ENCODE data around the gene BMAL1.

The BMAL1 gene

DNA sequence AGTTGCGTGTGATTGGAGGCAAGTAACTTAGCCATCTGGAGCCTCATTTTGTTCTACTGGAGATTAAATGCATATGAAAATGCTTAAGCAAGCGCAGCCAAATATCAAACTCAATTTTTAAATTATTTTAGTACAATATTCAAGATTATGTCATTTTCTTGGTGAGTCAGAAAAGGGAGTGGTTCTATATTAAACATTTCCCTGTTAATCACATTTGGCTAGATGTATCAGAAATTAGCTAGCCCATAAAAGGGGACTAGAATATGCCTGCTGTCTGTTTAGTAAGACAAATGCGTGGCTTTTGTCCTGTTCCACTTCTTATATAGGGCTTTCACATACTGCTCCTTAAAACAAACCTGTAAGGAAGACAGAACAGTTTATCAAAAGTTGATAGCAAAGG, 35.0 kb upstream of the BMAL1 start:
- no peaks in the 10 kb centered on the region for H3K9me3 ChIP-seq (ENCODE audit: control insufficient read depth, insufficient read depth, low read length)
- no peaks in the 10 kb centered on the region for H3K36me3 ChIP-seq (ENCODE audit: control insufficient read depth, low read length)
- H3F3A ChIP-seq (ENCODE audit: control insufficient read depth, insufficient read depth) = no peaks in the 10 kb centered on the region
- no peaks in the 10 kb centered on the region for H3K79me2 ChIP-seq (ENCODE audit: control insufficient read depth, low read length)
- H3K4me1 ChIP-seq (ENCODE audit: control insufficient read depth, low read length) = no peaks in the 10 kb centered on the region
- no peaks in the 10 kb centered on the region for H3K27me3 ChIP-seq (ENCODE audit: control insufficient read depth, low read length)
- no peaks in the 10 kb centered on the region for H4K20me1 ChIP-seq (ENCODE audit: control insufficient read depth, insufficient read depth, low read depth, low read length)
- H3K9me2 ChIP-seq (replicated peaks; ENCODE audit: control insufficient read depth, low read length) = no peaks in the 10 kb centered on the region
- H3K4me2 ChIP-seq (ENCODE audit: low read length) = no peak overlapping the region
- no peak overlapping the region for H3K27ac ChIP-seq (ENCODE audit: low read depth, low read length)
- no peak for TF ChIP-seq EZH2phosphoT487 (IDR thresholded peaks at IDR 0.05; ENCODE audit: borderline replicate concordance, low read length)
- TF ChIP-seq, protein P1, sequence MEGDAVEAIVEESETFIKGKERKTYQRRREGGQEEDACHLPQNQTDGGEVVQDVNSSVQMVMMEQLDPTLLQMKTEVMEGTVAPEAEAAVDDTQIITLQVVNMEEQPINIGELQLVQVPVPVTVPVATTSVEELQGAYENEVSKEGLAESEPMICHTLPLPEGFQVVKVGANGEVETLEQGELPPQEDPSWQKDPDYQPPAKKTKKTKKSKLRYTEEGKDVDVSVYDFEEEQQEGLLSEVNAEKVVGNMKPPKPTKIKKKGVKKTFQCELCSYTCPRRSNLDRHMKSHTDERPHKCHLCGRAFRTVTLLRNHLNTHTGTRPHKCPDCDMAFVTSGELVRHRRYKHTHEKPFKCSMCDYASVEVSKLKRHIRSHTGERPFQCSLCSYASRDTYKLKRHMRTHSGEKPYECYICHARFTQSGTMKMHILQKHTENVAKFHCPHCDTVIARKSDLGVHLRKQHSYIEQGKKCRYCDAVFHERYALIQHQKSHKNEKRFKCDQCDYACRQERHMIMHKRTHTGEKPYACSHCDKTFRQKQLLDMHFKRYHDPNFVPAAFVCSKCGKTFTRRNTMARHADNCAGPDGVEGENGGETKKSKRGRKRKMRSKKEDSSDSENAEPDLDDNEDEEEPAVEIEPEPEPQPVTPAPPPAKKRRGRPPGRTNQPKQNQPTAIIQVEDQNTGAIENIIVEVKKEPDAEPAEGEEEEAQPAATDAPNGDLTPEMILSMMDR (IDR thresholded peaks at IDR 0.05; ENCODE audit: low read depth, low read length, poor library complexity, severe bottlenecking) = no peak
- H3K4me3 ChIP-seq (ENCODE audit: low read length) = no peak overlapping the region

DNA sequence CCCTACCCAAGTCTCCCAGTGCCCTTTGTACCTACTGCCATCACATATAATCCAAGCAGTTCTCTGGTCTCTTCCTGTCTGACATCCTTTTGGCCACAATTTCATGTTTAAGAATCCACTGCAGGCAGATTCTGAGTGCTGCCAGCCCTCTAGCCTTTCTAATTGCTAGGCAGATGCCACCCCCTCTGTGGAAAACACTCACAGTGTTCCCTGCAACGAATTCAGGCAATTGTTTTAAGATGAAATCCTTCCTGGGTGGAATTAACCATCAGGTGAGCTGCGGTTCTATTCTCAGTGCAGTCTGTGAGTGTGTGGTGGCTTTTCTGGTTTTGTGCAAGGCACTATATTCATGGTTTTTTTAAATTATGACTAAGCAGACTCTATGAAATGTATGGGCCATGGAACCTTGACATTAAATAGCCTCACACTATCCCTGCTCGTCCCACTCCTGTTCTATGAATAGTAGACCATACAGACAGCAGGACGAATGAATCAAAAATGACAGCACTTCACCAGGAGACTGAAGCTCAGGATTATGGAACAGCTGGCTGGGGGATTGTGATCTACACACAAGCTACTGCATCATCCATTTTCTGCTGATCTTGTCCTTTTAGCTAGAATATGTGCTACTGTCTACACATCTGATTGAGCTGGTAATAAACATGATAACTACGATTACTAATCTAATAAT, 29.8 kb upstream of the BMAL1 start:
- no peaks in the 10 kb centered on the region for H3K9me3 ChIP-seq (ENCODE audit: control insufficient read depth, insufficient read depth, low read length)
- no peak overlapping the region for H3K4me2 ChIP-seq (ENCODE audit: low read length)
- H3K9me2 ChIP-seq (replicated peaks; ENCODE audit: control insufficient read depth, low read length) = no peaks in the 10 kb centered on the region
- no peak overlapping the region for H3K27ac ChIP-seq (ENCODE audit: low read depth, low read length)
- H3K36me3 ChIP-seq (ENCODE audit: control insufficient read depth, low read length) = no peaks in the 10 kb centered on the region
- H3F3A ChIP-seq (ENCODE audit: control insufficient read depth, insufficient read depth) = no peaks in the 10 kb centered on the region
- TF ChIP-seq, protein P1 (IDR thresholded peaks at IDR 0.05; ENCODE audit: low read depth, low read length, poor library complexity, severe bottlenecking) = no peak
- no peak for TF ChIP-seq EZH2phosphoT487 (IDR thresholded peaks at IDR 0.05; ENCODE audit: borderline replicate concordance, low read length)
- no peak overlapping the region for H3K4me3 ChIP-seq (ENCODE audit: low read length)
- H3K79me2 ChIP-seq (ENCODE audit: control insufficient read depth, low read length) = no peaks in the 10 kb centered on the region
- no peaks in the 10 kb centered on the region for H4K20me1 ChIP-seq (ENCODE audit: control insufficient read depth, insufficient read depth, low read depth, low read length)
- H3K27me3 ChIP-seq (ENCODE audit: control insufficient read depth, low read length) = no peaks in the 10 kb centered on the region
- H3K4me1 ChIP-seq (ENCODE audit: control insufficient read depth, low read length) = no peaks in the 10 kb centered on the region

DNA sequence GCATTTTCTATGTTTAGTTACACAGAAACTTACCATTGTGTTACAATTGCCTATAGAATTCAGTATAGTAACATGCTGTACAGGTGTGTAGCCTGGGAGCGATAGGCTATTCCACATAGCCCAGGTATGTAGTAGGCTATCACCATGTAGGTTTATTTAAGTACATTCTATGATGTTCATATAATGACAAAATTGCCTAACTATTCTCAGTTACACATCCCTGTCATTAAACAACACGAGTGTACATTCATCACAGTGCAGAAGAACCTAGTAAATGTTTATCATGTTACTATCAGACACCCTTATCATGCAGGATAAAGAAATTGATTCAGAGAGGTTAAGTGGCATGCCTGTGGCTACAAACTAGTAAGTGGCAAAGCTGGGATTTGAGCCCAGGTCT, 28.4 kb upstream of the BMAL1 start:
- H3K79me2 ChIP-seq (ENCODE audit: control insufficient read depth, low read length) = no peaks in the 10 kb centered on the region
- TF ChIP-seq EZH2phosphoT487 (IDR thresholded peaks at IDR 0.05; ENCODE audit: borderline replicate concordance, low read length) = no peak
- TF ChIP-seq, protein P1 (IDR thresholded peaks at IDR 0.05; ENCODE audit: low read depth, low read length, poor library complexity, severe bottlenecking) = no peak
- H3K4me2 ChIP-seq (ENCODE audit: low read length) = no peak overlapping the region
- no peaks in the 10 kb centered on the region for H4K20me1 ChIP-seq (ENCODE audit: control insufficient read depth, insufficient read depth, low read depth, low read length)
- H3K4me3 ChIP-seq (ENCODE audit: low read length) = no peak overlapping the region
- H3K27me3 ChIP-seq (ENCODE audit: control insufficient read depth, low read length) = no peaks in the 10 kb centered on the region
- no peaks in the 10 kb centered on the region for H3K36me3 ChIP-seq (ENCODE audit: control insufficient read depth, low read length)
- H3F3A ChIP-seq (ENCODE audit: control insufficient read depth, insufficient read depth) = no peaks in the 10 kb centered on the region
- H3K4me1 ChIP-seq (ENCODE audit: control insufficient read depth, low read length) = no peaks in the 10 kb centered on the region
- no peaks in the 10 kb centered on the region for H3K9me3 ChIP-seq (ENCODE audit: control insufficient read depth, insufficient read depth, low read length)
- no peaks in the 10 kb centered on the region for H3K9me2 ChIP-seq (replicated peaks; ENCODE audit: control insufficient read depth, low read length)
- no peak overlapping the region for H3K27ac ChIP-seq (ENCODE audit: low read depth, low read length)
